ENCODE results near the gene MIS12. TPM values are rescaled to one million over a fixed set of nuclear protein-coding genes. Genes with fewer than 3 reads are reported as not detected.

The MIS12 gene
- total RNA-seq, 6 experiments from 2014 or later: 7.1 to 9.4 (median 8.7) TPM

GRCh38 chr17:5536866-5537650 lies 50.7 kb downstream of the MIS12 start:
- WGBS (ENCODE audit: insufficient coverage, low coverage, low lambda C conversion rate, missing lambda C conversion rate): 60% methylated on average over 4 of the region's 11 CpGs
- no peak for ATAC-seq
- no peak for TF ChIP-seq CTCF (IDR thresholded peaks at IDR 0.05)
- no peak for TF ChIP-seq POLR2A (IDR thresholded peaks at IDR 0.05)
- DNase-seq: no peak
- H3K4me1 ChIP-seq: no peaks in the 10 kb centered on the region
- H3K4me3 ChIP-seq: no peak overlapping the region
- intact Hi-C loops (cut with DNase I): no loop called here
- H3K27ac ChIP-seq: no peak overlapping the region
- H3K36me3 ChIP-seq: no peaks in the 10 kb centered on the region
- no peaks in the 10 kb centered on the region for H3K9me3 ChIP-seq
- H3K27me3 ChIP-seq: no peaks in the 10 kb centered on the region

GRCh38 chr17:5539286-5539685 lies 52.9 kb downstream of the MIS12 start:
- Histone ChIP-seq H3K4me1 (no peaks in the 10 kb centered on the region), H3K36me3 (no peaks in the 10 kb centered on the region), H3K4me3 (no peak overlapping the region), H3K9me3 (no peaks in the 10 kb centered on the region), H3K27ac (no peak overlapping the region), H3K27me3 (no peaks in the 10 kb centered on the region)
- TF ChIP-seq POLR2A (IDR thresholded peaks at IDR 0.05) (no peak), CTCF (IDR thresholded peaks at IDR 0.05) (no peak)
- no peak for ATAC-seq
- no peak for DNase-seq
- intact Hi-C loops (cut with DNase I): no loop called here
- no CpG with 5 or more reads among the region's 8 CpGs for WGBS (ENCODE audit: insufficient coverage, low coverage, low lambda C conversion rate, missing lambda C conversion rate)

GRCh38 chr17:5540321-5540720 lies 54.0 kb downstream of the MIS12 start:
- 79% methylated on average over 6 of the region's 7 CpGs for WGBS (ENCODE audit: insufficient coverage, low coverage, low lambda C conversion rate, missing lambda C conversion rate)
- Histone ChIP-seq H3K36me3 (no peaks in the 10 kb centered on the region), H3K27me3 (no peaks in the 10 kb centered on the region), H3K27ac (no peak overlapping the region), H3K4me3 (no peak overlapping the region), H3K4me1 (no peaks in the 10 kb centered on the region), H3K9me3 (no peaks in the 10 kb centered on the region)
- intact Hi-C loops (cut with DNase I): no loop called here
- DNase-seq (no peak), ATAC-seq (no peak)
- TF ChIP-seq CTCF (IDR thresholded peaks at IDR 0.05) (no peak), POLR2A (IDR thresholded peaks at IDR 0.05) (no peak)

Other genes starting within 250 kb of the MIS12 start
- 10 to 100 TPM; 15.5 to 25.4 (median 21.1) TPM for gene RABEP1, start 204.3 kb upstream of the MIS12 start, total RNA-seq
- gene NUP88, start 66.9 kb upstream of the MIS12 start, total RNA-seq: 10 to 100 TPM; 27.7 to 76.1 (median 52.3) TPM
- gene RPAIN, start 66.4 kb upstream of the MIS12 start, total RNA-seq: 10 to 100 TPM; 11.5 to 21.4 (median 14.8) TPM
- gene C1QBP, start 47.4 kb upstream of the MIS12 start, total RNA-seq: 100 to 1,000 TPM in 2 of 6 experiments, 10 to 100 TPM in 4; 60.2 to 163 (median 67.6) TPM
- 1 to 10 TPM; 6.4 to 10.0 (median 7.2) TPM for gene DHX33, start 17.6 kb upstream of the MIS12 start, total RNA-seq
- gene DERL2, start 388 bp upstream of the MIS12 start, total RNA-seq: 10 to 100 TPM; 31.2 to 47.9 (median 43.2) TPM
- 1 to 10 TPM; 2.5 to 4.7 (median 3.3) TPM for gene NLRP1, start 97.9 kb downstream of the MIS12 start, total RNA-seq